ENCODE results near the gene RABEP1. TPM values are rescaled to one million over a fixed set of nuclear protein-coding genes. Genes with fewer than 3 reads are reported as not detected.
A peak's percentile ranks its signal among the peaks of the same experiment; 100 is the strongest.

The RABEP1 gene
- total and polyA plus RNA-seq, 12 donors, result 21.1 to 64.5 (median 46.5) TPM

DNA sequence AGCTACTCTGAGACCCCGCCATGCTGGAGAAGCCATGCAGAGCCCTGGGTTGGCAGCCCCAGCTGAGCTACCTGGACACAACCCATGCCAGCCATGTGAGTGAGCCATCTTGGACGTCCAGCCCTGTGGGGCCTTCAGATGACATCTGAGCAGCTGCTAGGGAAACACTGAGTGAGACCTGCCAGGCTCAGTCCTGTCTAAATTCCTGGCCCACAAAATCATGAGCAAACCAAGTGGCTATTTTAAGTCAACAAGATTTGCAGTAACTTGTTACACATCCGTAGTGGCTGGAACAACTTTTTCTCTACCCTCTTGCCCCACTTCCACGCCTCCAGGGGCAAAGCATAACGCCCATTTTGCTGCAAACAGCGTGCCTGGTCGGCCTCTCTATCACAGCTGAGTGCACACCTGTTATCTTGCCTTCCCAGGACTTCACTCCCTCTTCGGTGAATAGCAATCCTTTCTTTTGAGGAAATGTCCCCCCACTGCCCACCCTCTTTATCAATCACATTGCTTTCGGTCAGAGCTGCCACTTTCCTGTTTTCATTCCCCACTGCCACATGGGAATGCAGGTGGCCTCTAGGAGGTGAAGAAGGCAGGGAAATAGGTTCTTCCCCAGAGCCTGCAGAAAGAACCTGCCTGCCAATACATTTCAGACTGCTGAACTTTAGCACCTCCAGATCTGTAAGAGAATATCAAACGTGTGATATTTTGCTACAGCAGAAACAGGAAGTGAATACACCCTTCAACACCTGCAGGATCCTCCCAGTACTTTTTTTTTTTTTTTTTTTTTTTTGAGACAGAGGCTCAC lies 40.0 kb upstream of the RABEP1 start:
- TF ChIP-seq POLR2A (IDR thresholded peaks at IDR 0.05), result no peak
- TF ChIP-seq, protein P1, sequence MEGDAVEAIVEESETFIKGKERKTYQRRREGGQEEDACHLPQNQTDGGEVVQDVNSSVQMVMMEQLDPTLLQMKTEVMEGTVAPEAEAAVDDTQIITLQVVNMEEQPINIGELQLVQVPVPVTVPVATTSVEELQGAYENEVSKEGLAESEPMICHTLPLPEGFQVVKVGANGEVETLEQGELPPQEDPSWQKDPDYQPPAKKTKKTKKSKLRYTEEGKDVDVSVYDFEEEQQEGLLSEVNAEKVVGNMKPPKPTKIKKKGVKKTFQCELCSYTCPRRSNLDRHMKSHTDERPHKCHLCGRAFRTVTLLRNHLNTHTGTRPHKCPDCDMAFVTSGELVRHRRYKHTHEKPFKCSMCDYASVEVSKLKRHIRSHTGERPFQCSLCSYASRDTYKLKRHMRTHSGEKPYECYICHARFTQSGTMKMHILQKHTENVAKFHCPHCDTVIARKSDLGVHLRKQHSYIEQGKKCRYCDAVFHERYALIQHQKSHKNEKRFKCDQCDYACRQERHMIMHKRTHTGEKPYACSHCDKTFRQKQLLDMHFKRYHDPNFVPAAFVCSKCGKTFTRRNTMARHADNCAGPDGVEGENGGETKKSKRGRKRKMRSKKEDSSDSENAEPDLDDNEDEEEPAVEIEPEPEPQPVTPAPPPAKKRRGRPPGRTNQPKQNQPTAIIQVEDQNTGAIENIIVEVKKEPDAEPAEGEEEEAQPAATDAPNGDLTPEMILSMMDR (IDR thresholded peaks at IDR 0.05), result no peak
- H3K9me3 ChIP-seq (replicated peaks in 1 of 3), result no peaks in the 10 kb centered on the region
- no peaks in the 10 kb centered on the region for H3K27me3 ChIP-seq
- intact Hi-C loops (cut with DNase I), result no loop called here
- H3K36me3 ChIP-seq (replicated peaks in 1 of 2), result no peaks in the 10 kb centered on the region
- no peak overlapping the region for H3K27ac ChIP-seq
- no peak overlapping the region for H3K4me3 ChIP-seq
- no peak for DNase-seq
- peaks cover 6 to 9% of the 10 kb centered on the region in 2 donors for H3K4me1 ChIP-seq (replicated peaks in 1 of 2)
- 71 to 81% (median 75%) methylated on average over 9 to 10 of the region's 10 CpGs for WGBS, 4 donors

DNA sequence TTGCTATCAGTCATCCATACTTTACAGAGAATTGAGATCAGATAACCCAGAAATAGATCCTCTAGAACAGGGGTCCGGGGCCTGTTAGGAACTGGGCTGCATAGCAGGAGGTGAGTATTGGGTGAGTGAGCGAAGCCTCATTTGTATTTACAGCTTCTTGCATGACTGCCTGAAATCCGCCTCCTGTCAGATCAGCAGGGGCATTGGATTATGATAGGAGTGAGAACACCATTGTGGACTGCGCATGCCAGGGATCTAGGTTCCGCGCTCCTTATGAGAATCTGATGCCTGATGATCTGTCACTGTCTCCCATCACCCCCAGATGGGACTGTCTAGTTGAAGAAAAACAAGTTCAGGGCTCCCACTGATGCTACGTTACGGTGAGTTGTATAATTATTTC lies 34.5 kb upstream of the RABEP1 start:
- Histone ChIP-seq H3K9me3 (replicated peaks in 1 of 3) (no peaks in the 10 kb centered on the region), H3K4me1 (replicated peaks in 1 of 2) (peaks cover 6 to 9% of the 10 kb centered on the region in 2 donors), H3K27me3 (no peaks in the 10 kb centered on the region), H3K36me3 (replicated peaks in 1 of 2) (no peaks in the 10 kb centered on the region), H3K4me3 (no peak overlapping the region), H3K27ac (no peak overlapping the region)
- DNase-seq, result no peak
- intact Hi-C loops (cut with DNase I), result no loop called here
- 88 to 95% (median 92%) methylated on average over 8 of the region's 8 CpGs for WGBS, 4 donors
- no peak for TF ChIP-seq POLR2A (IDR thresholded peaks at IDR 0.05)
- TF ChIP-seq, protein P1 (IDR thresholded peaks at IDR 0.05), result no peak

DNA sequence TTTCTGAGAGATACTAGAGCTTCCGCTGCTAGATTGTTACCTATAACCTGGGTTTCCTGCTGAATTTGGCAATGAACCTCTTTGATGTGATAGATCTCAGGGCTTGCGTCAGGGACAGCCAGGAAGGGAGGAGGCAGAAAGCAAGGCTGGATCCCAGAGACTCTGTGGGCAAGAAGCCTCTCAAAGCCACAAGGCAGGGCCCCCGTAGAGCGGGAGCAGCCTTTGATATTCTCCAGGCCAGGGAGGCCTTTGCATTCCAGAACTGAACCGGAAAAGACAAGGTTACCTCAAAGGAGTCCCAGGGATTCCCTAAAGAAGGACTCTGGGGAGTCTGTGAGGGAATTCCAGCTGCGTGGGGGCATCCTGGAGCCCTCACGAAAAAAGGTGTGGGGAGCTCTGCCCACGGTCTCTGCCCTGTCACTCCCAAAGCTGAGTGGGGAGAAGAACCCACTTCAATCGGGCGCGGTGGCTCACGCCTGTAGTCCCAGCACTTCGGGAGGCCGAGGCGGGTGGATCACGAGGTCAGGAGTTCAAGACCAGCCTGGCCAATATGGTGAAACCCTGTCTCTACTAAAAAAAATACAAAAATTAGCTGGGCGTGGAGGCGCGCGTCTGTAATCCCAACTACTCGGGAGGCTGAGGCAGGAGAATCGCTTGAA lies 33.1 kb upstream of the RABEP1 start:
- Histone ChIP-seq H3K9me3 (replicated peaks in 1 of 3) (no peaks in the 10 kb centered on the region), H3K4me1 (replicated peaks in 1 of 2) (no peaks in the 10 kb centered on the region), H3K36me3 (replicated peaks in 1 of 2) (no peaks in the 10 kb centered on the region), H3K27ac (no peak overlapping the region), H3K27me3 (no peaks in the 10 kb centered on the region), H3K4me3 (no peak overlapping the region)
- 59 to 67% (median 61%) methylated on average over 22 of the region's 22 CpGs for WGBS, 4 donors
- intact Hi-C loops (cut with DNase I), result no loop called here
- DNase-seq, result no peak
- TF ChIP-seq POLR2A (IDR thresholded peaks at IDR 0.05), result no peak
- TF ChIP-seq, protein P1 (IDR thresholded peaks at IDR 0.05), result no peak

DNA sequence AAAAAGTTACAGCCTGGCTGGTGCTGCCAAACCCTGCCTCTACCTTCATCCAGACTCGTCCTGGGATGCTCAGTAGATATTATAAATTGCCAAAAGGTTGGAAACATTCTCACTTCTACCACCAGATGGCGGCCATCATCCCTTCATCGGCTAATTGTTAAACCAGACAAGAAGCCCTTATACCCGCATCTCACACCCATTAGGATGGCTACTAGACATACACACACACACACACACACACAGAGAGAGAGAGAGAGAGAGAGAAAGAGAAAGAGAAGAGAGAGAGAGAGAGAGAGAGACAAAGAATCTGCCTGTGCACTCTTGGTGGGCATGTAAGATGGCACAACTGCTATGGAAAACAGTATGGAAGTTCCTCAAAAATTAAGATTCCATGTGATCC lies 32.5 kb upstream of the RABEP1 start:
- intact Hi-C loops (cut with DNase I), result loop anchor here in 1 of 2 donors (10.0 kb wide), 1 partner anchor 185 kb away; the partner anchor contains the start of gene C1QBP
- 0 to 2% (median 0%) methylated on average over 4 of the region's 4 CpGs for WGBS, 4 donors
- Histone ChIP-seq H3K27ac (no peak overlapping the region), H3K9me3 (replicated peaks in 1 of 3) (no peaks in the 10 kb centered on the region), H3K4me1 (replicated peaks in 1 of 2) (no peaks in the 10 kb centered on the region), H3K36me3 (replicated peaks in 1 of 2) (no peaks in the 10 kb centered on the region), H3K27me3 (no peaks in the 10 kb centered on the region), H3K4me3 (no peak overlapping the region)
- peak; percentile 54 to 88 (median 58) for DNase-seq
- TF ChIP-seq POLR2A (IDR thresholded peaks at IDR 0.05), result no peak
- TF ChIP-seq, protein P1 (IDR thresholded peaks at IDR 0.05), result peak; percentile 56 to 80 (median 72)

Measured in adrenal gland (tissue), 12 donors.